Dermis blood vessel endothelial cell (primary cell): Measurements from ENCODE around the gene CCNO. TPM values are rescaled to one million over a fixed set of nuclear protein-coding genes. Genes with fewer than 3 reads are reported as not detected.

Source experiments
- DNase-seq: peaks from one replicate; pipeline ENCODE4 v3.0.0; 2010
- total RNA-seq: library from RNA; depleted of rRNA; stranded (reverse); fragments of >200 nt; gene quantifications from 2 replicates; pipeline ENCODE4 v1.2.3, GENCODE V29; 2014

Gene CCNO
- total RNA-seq, 1 donor from 2014 or later: not detected

GRCh38 chr5:55222985-55223811 is 10.2 kb downstream of the CCNO start:
- DNase-seq: peak; percentile 17

GRCh38 chr5:55222092-55222984 is 11.1 kb downstream of the CCNO start:
- no peak for DNase-seq

GRCh38 chr5:55220433-55221185 is 12.8 kb downstream of the CCNO start:
- peak; percentile 32 for DNase-seq

- no peak for DNase-seq
Measured at GRCh38 chr5:55219770-55220169, 13.6 kb downstream of the CCNO start.

GRCh38 chr5:55218967-55219366 is 14.4 kb downstream of the CCNO start:
- no peak for DNase-seq

- no peak for DNase-seq
Measured at GRCh38 chr5:55211184-55211874, 22.1 kb downstream of the CCNO start.

- no peak for DNase-seq
Measured at GRCh38 chr5:55205001-55205400, 28.4 kb downstream of the CCNO start.

- DNase-seq: no peak
Measured at GRCh38 chr5:55191165-55191564, 42.2 kb downstream of the CCNO start.

GRCh38 chr5:55188656-55189540 is 44.5 kb downstream of the CCNO start:
- no peak for DNase-seq

- peak; percentile 49 for DNase-seq
Measured at GRCh38 chr5:55187370-55187769, 46.0 kb downstream of the CCNO start.

Other genes with a start within 250 kb of the CCNO start
- gene ESM1, start 248.0 kb downstream of the CCNO start, total RNA-seq: 54.5 and 70.8 TPM in 2 replicates
- gene GZMK, start 209.4 kb downstream of the CCNO start, total RNA-seq: not detected in 2 replicates
- gene GZMA, start 131.0 kb downstream of the CCNO start, total RNA-seq: not detected in 2 replicates
- gene GPX8, start 73.4 kb downstream of the CCNO start, total RNA-seq: 18.7 and 20.2 TPM in 2 replicates
- gene CDC20B, start 60.4 kb downstream of the CCNO start, total RNA-seq: 0.05 TPM in 1 of 2 replicates, not detected in the other
- not detected in 2 replicates for gene MCIDAS, start 6.3 kb downstream of the CCNO start, total RNA-seq
- 21.6 and 39.5 TPM in 2 replicates for gene DHX29, start 74.1 kb upstream of the CCNO start, total RNA-seq
- 135 and 141 TPM in 2 replicates for gene MTREX, start 74.4 kb upstream of the CCNO start, total RNA-seq